Keratinocyte (primary cell): ENCODE measurements around the gene KREMEN2. TPM values are rescaled to one million over a fixed set of nuclear protein-coding genes. Genes with fewer than 3 reads are reported as not detected.

Source experiments
- DNase-seq: peaks from one replicate; pipeline ENCODE4 v3.0.0-alpha.2; 2011; ENCODE audit warnings: low read depth, missing footprints, low spot score
- FAIRE-seq: peaks from 2 replicates; lab custom pipeline; 2011; peaks lifted over from hg19 to GRCh38; lab: Jason Lieb, UNC
- H2AFZ ChIP-seq: 2 replicates; pipeline ENCODE4 v1.6.0; 2012; ENCODE audit warnings: low read length, control low read depth, inconsistent platforms; ENCODE audit not compliant: control insufficient read depth
- H3K27ac ChIP-seq: 2 replicates; pipeline ENCODE4 v1.5.1; 2011; ENCODE audit warnings: low read length; ENCODE audit not compliant: control insufficient read depth, insufficient read depth
- H3K27me3 ChIP-seq: 3 replicates; pipeline ENCODE4 v1.6.0; 2011; ENCODE audit warnings: low read length; ENCODE audit not compliant: control insufficient read depth, insufficient read depth; ENCODE audit errors: extremely low read depth
- H3K36me3 ChIP-seq, 2 experiments: 2 replicates in 1 of 2; 3 replicates in 1 of 2; pipeline ENCODE4 v1.5.1; 2011; ENCODE audit warnings: low read length in 2 of 2, mild to moderate bottlenecking in 1 of 2; ENCODE audit not compliant: control insufficient read depth in 2 of 2, insufficient read depth in 2 of 2; ENCODE audit errors: extremely low read depth in 1 of 2
- H3K4me1 ChIP-seq: 3 replicates; pipeline ENCODE4 v1.5.1; 2011; ENCODE audit warnings: low read length; ENCODE audit not compliant: control insufficient read depth, insufficient read depth; ENCODE audit errors: extremely low read depth
- H3K4me2 ChIP-seq: 3 replicates; pipeline ENCODE4 v1.6.0; 2011; ENCODE audit warnings: low read depth, low read length; ENCODE audit not compliant: control insufficient read depth, insufficient read depth; ENCODE audit errors: extremely low read depth
- H3K4me3 ChIP-seq, 3 experiments: fragments of 200-600 bp in 1 of 3; sonication (generic) in 1 of 3; 2 replicates in 2 of 3; 3 replicates in 1 of 3; pipeline ENCODE4 v1.5.1; 2011 to 2016; ENCODE audit warnings: low read length in 3 of 3, mild to moderate bottlenecking in 3 of 3, control low read depth in 2 of 3, inconsistent platforms in 1 of 3, low read depth in 1 of 3, mixed read lengths in 1 of 3, mixed run types in 1 of 3, moderate library complexity in 1 of 3; ENCODE audit not compliant: control insufficient read depth in 2 of 3, insufficient read depth in 2 of 3; ENCODE audit errors: extremely low read depth in 1 of 3
- H3K79me2 ChIP-seq: 2 replicates; pipeline ENCODE4 v1.6.0; 2012; ENCODE audit warnings: low read length; ENCODE audit not compliant: control insufficient read depth, insufficient read depth
- H3K9ac ChIP-seq: 3 replicates; pipeline ENCODE4 v1.6.0; 2011; ENCODE audit warnings: low read length; ENCODE audit not compliant: control insufficient read depth, insufficient read depth; ENCODE audit errors: extremely low read depth
- H3K9me1 ChIP-seq: 3 replicates; pipeline ENCODE4 v1.6.0; 2011; ENCODE audit warnings: low read length; ENCODE audit not compliant: control insufficient read depth, insufficient read depth; ENCODE audit errors: extremely low read depth
- H3K9me3 ChIP-seq: 2 replicates; pipeline ENCODE4 v1.5.1; 2012; ENCODE audit warnings: low read depth, low read length; ENCODE audit not compliant: control insufficient read depth
- H4K20me1 ChIP-seq: 3 replicates; pipeline ENCODE4 v1.6.0; 2011; ENCODE audit warnings: low read length; ENCODE audit not compliant: control insufficient read depth, insufficient read depth; ENCODE audit errors: extremely low read depth
- CTCF ChIP-seq, 3 experiments: IDR thresholded peaks in 1 of 3; conservative IDR thresholded peaks in 1 of 3; optimal IDR thresholded peaks in 1 of 3; 2 replicates in 2 of 3; 3 replicates in 1 of 3; pipeline versions ENCODE3 to v1.5.1; 2011; ENCODE audit warnings: low read length in 3 of 3, mild to moderate bottlenecking in 3 of 3, moderate library complexity in 2 of 3, control low read depth in 1 of 3, inconsistent platforms in 1 of 3; ENCODE audit not compliant: insufficient read depth in 2 of 3; ENCODE audit errors: extremely low read depth in 1 of 3
- EZH2 ChIP-seq: IDR thresholded peaks from one replicate; pipeline ENCODE4 v1.6.1; 2012; ENCODE audit warnings: inconsistent platforms, mild to moderate bottlenecking, low read length, moderate library complexity
- dilution Hi-C: fragments of 300-500 bp; cut with MboI; formaldehyde crosslinking; loops from one replicate; pipeline ENCODE4 v1.7.0; 2020; ENCODE audit warnings: low sequenced_read_pairs; ENCODE audit not compliant: extremely low pct_ligation_motif_present
- polyA plus RNA-seq, 5 experiments: library from polyadenylated mRNA; depleted of rRNA in 3 of 5; stranded (reverse) in 3 of 5; stranded (forward) in 1 of 5; unstranded in 1 of 5; fragments of >200 nt; gene quantifications; 1 replicate in 1 of 5; 2 replicates in 3 of 5; 3 replicates in 1 of 5; pipeline versions ENCODE4 v1.2.1 to v1.2.3, GENCODE V29; 2011 to 2012; ENCODE audit warnings: missing spikeins in 2 of 5, low read depth in 1 of 5, low replicate concordance in 1 of 5

KREMEN2 gene
- polyA plus RNA-seq, 1 donor (not counting 4 experiments of a cell fraction or from before 2014, with no cell fraction given): 3.3 TPM

- Histone ChIP-seq H3K27me3 (no peaks in the 10 kb centered on the region), H3K79me2 (peaks cover 13% of the 10 kb centered on the region), H3K27ac (no peak overlapping the region), H3K9me1 (peaks cover 2% of the 10 kb centered on the region), H3K4me1 (peaks cover 18% of the 10 kb centered on the region), H3K9me3 (no peaks in the 10 kb centered on the region), H3K4me2 (no peak overlapping the region), H3K9ac (no peak overlapping the region), H2AFZ (no peak overlapping the region), H3K36me3 (peaks cover 1 to 17% of the 10 kb centered on the region in 2 experiments), H3K4me3 (no peak overlapping the region), H4K20me1 (peaks cover 9% of the 10 kb centered on the region)
- dilution Hi-C loops: no loop called here
- TF ChIP-seq EZH2 (no peak), CTCF (optimal IDR thresholded peaks at IDR 0.05 in 1 of 3, IDR thresholded peaks at IDR 0.05 in 1 of 3, conservative IDR thresholded peaks at IDR 0.05 in 1 of 3; ENCODE audit: extremely low read depth in 1 of 3, insufficient read depth in 2 of 3, low read length in 3 of 3) (no peak)
- FAIRE-seq: no peak
- no peak for DNase-seq
These were observed 9.0 kb downstream of the KREMEN2 start for GRCh38 chr16:2973093-2973492.

- Histone ChIP-seq H3K36me3 (peaks cover 1 to 17% of the 10 kb centered on the region in 2 experiments), H3K9me1 (peaks cover 2% of the 10 kb centered on the region), H3K27ac (no peak overlapping the region), H3K79me2 (peaks cover 14% of the 10 kb centered on the region), H2AFZ (no peak overlapping the region), H3K4me1 (peaks cover 13% of the 10 kb centered on the region), H3K4me2 (no peak overlapping the region), H3K27me3 (no peaks in the 10 kb centered on the region), H3K9me3 (no peaks in the 10 kb centered on the region), H3K4me3 (no peak overlapping the region), H4K20me1 (peaks cover 9% of the 10 kb centered on the region), H3K9ac (no peak overlapping the region)
- FAIRE-seq (no peak), DNase-seq (no peak)
- dilution Hi-C loops: no loop called here
- TF ChIP-seq CTCF (optimal IDR thresholded peaks at IDR 0.05 in 1 of 3, IDR thresholded peaks at IDR 0.05 in 1 of 3, conservative IDR thresholded peaks at IDR 0.05 in 1 of 3; ENCODE audit: extremely low read depth in 1 of 3, insufficient read depth in 2 of 3, low read length in 3 of 3) (no peak), EZH2 (no peak)
These were observed 9.7 kb downstream of the KREMEN2 start for GRCh38 chr16:2973605-2974318.
